OCI-LY1 (cell line): ENCODE measurements around the gene B4GALT3.

Experiments
- H2AFZ ChIP-seq: fragments of 200-600 bp; sonication (generic), shearing (Covaris generic); 2 replicates; pipeline ENCODE4 v1.6.0; 2014; ENCODE audit warnings: antibody characterized with exemption, mild to moderate bottlenecking, low read length
- H3F3A ChIP-seq: fragments of 200-600 bp; sonication (generic), shearing (Covaris generic); 2 replicates; pipeline ENCODE4 v1.6.0; 2014; ENCODE audit warnings: mild to moderate bottlenecking, antibody characterized with exemption, low read length, moderate library complexity; ENCODE audit not compliant: insufficient read depth
- H3K27ac ChIP-seq: fragments of 200-600 bp; sonication (generic); 2 replicates; pipeline ENCODE4 v1.5.1; 2014; ENCODE audit warnings: low read length, mixed run types, mild to moderate bottlenecking, low read depth; ENCODE audit not compliant: poor library complexity, severe bottlenecking
- H3K27me3 ChIP-seq: fragments of 200-600 bp; sonication (generic); 2 replicates; pipeline ENCODE4 v1.6.0; 2014; ENCODE audit warnings: antibody characterized with exemption, mild to moderate bottlenecking, low read length, moderate library complexity; ENCODE audit not compliant: insufficient read depth
- H3K36me3 ChIP-seq: fragments of 200-600 bp; sonication (generic); 2 replicates; pipeline ENCODE4 v1.6.1; 2014; ENCODE audit warnings: mild to moderate bottlenecking, antibody characterized with exemption, low read length, moderate library complexity, mixed read lengths; ENCODE audit not compliant: insufficient read depth
- H3K4me1 ChIP-seq: fragments of 200-600 bp; sonication (generic); 2 replicates; pipeline ENCODE4 v1.5.1; 2014; ENCODE audit warnings: mild to moderate bottlenecking, low read length, moderate library complexity; ENCODE audit not compliant: insufficient read depth, severe bottlenecking
- H3K4me2 ChIP-seq: fragments of 200-600 bp; sonication (generic), shearing (Covaris generic); 2 replicates; pipeline ENCODE4 v1.6.1; 2014; ENCODE audit warnings: low read length
- H3K4me3 ChIP-seq: fragments of 200-600 bp; sonication (generic); 2 replicates; pipeline ENCODE4 v1.5.1; 2014; ENCODE audit warnings: low read length, low read depth, mild to moderate bottlenecking, mixed read lengths; ENCODE audit not compliant: poor library complexity, severe bottlenecking
- H3K79me2 ChIP-seq: fragments of 200-600 bp; shearing (Covaris generic); 2 replicates; pipeline ENCODE4 v1.6.1; 2016; ENCODE audit warnings: mixed run types, low read length, mixed read lengths; ENCODE audit not compliant: insufficient read depth
- H3K9ac ChIP-seq: fragments of 200-600 bp; sonication (generic), shearing (Covaris generic); 2 replicates; pipeline ENCODE4 v1.6.1; 2014; ENCODE audit warnings: mild to moderate bottlenecking, low read length, mixed read lengths
- H3K9me2 ChIP-seq: fragments of 200-600 bp; sonication (generic), shearing (Covaris generic); 2 replicates; pipeline ENCODE4 v1.6.1; 2014; ENCODE audit warnings: low read depth, mild to moderate bottlenecking, low read length, mixed read lengths
- H3K9me3 ChIP-seq: fragments of 200-600 bp; shearing (Covaris generic); 2 replicates; pipeline ENCODE4 v1.6.1; 2014; ENCODE audit warnings: low read length, mixed read lengths
- H4K20me1 ChIP-seq: fragments of 200-600 bp; sonication (generic), shearing (Covaris generic); 2 replicates; pipeline ENCODE4 v1.6.0; 2016; ENCODE audit warnings: mild to moderate bottlenecking, low read length; ENCODE audit not compliant: insufficient read depth
- CTCF ChIP-seq: fragments of 200-600 bp; sonication (generic), shearing (Covaris generic); IDR thresholded peaks from 2 replicates; pipeline ENCODE4 v1.5.1; 2017; ENCODE audit warnings: mild to moderate bottlenecking, antibody characterized with exemption, low read length, moderate library complexity, mixed read lengths
- EZH2 ChIP-seq: fragments of 200-600 bp; sonication (generic), shearing (Covaris generic); IDR thresholded peaks from 2 replicates; pipeline ENCODE4 v1.8.0; 2017; ENCODE audit warnings: borderline replicate concordance, mixed run types, mild to moderate bottlenecking, antibody characterized with exemption, low read length, moderate library complexity, mixed read lengths

The B4GALT3 gene

DNA sequence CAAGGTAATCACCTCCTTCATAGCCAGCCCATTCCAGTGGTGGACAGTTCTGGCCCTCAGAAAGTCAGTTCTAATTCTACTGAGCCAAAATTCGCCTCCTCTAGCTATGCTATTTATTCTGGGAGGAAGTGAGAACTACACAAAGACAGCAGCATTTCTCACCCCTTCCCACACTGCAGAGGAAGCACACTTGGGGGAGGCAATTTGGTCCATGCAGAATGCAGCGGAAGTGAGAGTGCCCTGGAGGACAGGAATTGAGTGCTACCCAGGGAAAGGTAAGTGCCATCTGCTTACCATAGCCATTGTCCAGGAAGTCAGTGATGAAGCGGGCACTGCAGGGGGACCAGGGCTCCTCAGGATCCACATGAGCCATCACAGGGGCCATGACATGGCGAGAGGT is 17.9 kb upstream of the B4GALT3 start:
- Histone ChIP-seq H3K4me1 (peaks cover 5% of the 10 kb centered on the region), H3K9me3 (no peaks in the 10 kb centered on the region), H3K36me3 (no peaks in the 10 kb centered on the region), H3K4me2 (no peak overlapping the region), H3K27ac (no peak overlapping the region), H2AFZ (no peak overlapping the region), H3K27me3 (no peaks in the 10 kb centered on the region), H3K4me3 (no peak overlapping the region), H3K79me2 (no peaks in the 10 kb centered on the region), H4K20me1 (no peaks in the 10 kb centered on the region), H3K9me2 (no peaks in the 10 kb centered on the region), H3K9ac (no peak overlapping the region), H3F3A (no peaks in the 10 kb centered on the region)
- TF ChIP-seq CTCF: no peak
- TF ChIP-seq EZH2: no peak

DNA sequence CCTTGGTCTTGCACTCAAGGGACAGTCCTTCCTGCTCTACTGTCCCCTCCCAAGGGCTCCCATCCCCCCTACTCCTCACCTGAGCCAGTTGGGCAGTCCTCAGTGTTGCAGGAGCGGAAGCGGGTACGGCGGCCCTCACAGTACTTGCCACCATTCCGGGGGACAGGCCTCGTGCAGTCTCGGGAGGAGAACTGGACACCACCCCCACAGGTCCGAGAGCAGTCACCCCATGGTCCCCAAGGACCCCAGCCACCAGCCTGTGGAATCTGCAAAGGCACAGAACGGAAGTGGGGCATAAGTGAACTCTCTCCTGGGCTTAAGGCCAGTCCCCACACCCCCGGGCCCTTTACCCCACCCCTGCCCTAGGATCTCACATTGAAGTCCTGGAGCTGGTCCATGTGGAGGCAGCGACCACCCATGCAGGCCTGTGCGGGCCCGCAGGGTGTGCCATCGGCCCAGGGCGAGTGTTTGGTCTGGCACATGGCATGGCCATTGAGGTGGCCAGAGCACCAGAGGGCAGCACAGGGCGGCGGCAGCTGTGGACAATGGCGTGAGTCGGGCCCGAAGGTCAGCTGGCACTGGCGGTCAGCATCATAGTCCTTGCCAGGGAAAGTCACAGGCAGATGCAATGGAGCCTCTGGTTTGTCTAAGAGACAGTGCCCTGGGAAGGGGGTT is 16.4 kb upstream of the B4GALT3 start:
- Histone ChIP-seq H3K4me3 (no peak overlapping the region), H3K27me3 (no peaks in the 10 kb centered on the region), H2AFZ (no peak overlapping the region), H3K9me2 (no peaks in the 10 kb centered on the region), H3F3A (no peaks in the 10 kb centered on the region), H3K36me3 (no peaks in the 10 kb centered on the region), H3K9ac (no peak overlapping the region), H3K4me2 (no peak overlapping the region), H3K27ac (no peak overlapping the region), H3K9me3 (no peaks in the 10 kb centered on the region), H4K20me1 (no peaks in the 10 kb centered on the region), H3K79me2 (no peaks in the 10 kb centered on the region), H3K4me1 (peaks cover 5% of the 10 kb centered on the region)
- no peak for TF ChIP-seq EZH2
- TF ChIP-seq CTCF: no peak

DNA sequence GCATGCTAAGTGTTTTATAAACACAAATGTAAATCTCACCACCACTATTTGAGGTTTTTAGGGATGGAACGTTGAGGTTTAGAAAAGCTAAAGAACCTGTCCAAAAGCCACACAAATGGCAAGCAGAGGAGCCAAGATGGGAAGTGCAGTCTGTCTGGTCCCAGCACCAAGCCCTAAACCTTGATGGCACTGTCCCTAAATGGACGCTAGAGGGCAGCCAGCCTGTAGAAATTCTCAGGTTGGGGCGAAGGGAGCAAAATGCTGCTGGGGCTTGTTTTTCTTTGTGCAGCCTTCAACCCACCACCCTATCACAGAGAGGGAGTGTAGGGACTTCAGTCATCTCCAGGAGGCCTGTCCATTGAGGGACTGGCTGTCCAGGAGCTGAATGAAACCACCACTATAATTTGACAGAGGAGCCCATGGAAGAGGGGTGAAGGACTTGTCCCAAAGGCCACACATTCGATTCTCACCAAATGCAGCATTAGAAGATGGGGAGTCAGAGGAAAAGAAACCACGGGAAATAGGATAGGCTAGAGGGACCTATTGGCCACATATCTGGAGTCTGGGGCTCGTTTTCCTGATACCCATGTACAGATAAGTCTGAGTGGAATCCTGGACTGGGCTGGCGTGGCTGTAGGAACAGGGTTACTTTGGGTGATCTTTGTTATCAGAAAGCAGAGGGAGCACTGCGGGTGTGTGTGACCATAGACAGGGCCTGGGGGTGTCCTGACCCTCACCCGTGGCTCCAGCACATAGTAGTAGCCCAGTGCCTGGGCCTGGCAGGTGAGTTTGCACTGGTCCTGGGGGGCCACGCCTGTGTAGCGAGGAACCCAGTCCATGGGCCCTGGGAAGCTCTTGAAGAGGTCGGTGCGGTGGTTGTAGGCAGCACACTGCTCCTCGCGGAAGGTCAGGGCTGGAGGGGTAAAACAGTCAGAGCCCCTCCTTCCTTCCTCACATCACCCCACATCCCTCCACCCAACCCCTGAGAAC is 15.5 kb upstream of the B4GALT3 start:
- Histone ChIP-seq H3F3A (no peaks in the 10 kb centered on the region), H4K20me1 (no peaks in the 10 kb centered on the region), H3K9ac (no peak overlapping the region), H3K27ac (no peak overlapping the region), H3K27me3 (no peaks in the 10 kb centered on the region), H3K4me1 (peaks cover 5% of the 10 kb centered on the region), H3K9me3 (no peaks in the 10 kb centered on the region), H3K79me2 (no peaks in the 10 kb centered on the region), H3K4me2 (no peak overlapping the region), H3K9me2 (no peaks in the 10 kb centered on the region), H3K36me3 (no peaks in the 10 kb centered on the region), H3K4me3 (no peak overlapping the region), H2AFZ (no peak overlapping the region)
- TF ChIP-seq EZH2: no peak
- TF ChIP-seq CTCF: peak; percentile 95
